Myocyte (in vitro differentiated cells): ENCODE data around the gene CORO1C. TPM values are rescaled to one million over a fixed set of nuclear protein-coding genes. Genes with fewer than 3 reads are reported as not detected.
"Not testable (repeated sequence)": the region's sequence is repeated elsewhere in the genome, so short reads cannot be mapped to it uniquely, and the experiment has no call there.

Experiments used
- DNase-seq: peaks from one replicate; pipeline ENCODE4 v3.0.0-alpha.2; 2012; ENCODE audit warnings: low read depth
- total RNA-seq: library from RNA; depleted of rRNA; stranded (reverse); fragments of >200 nt; gene quantifications from 2 replicates; pipeline ENCODE4 v1.2.3, GENCODE V29; 2014

CORO1C gene
- total RNA-seq, 1 donor from 2014 or later: 85.3 TPM

DNA sequence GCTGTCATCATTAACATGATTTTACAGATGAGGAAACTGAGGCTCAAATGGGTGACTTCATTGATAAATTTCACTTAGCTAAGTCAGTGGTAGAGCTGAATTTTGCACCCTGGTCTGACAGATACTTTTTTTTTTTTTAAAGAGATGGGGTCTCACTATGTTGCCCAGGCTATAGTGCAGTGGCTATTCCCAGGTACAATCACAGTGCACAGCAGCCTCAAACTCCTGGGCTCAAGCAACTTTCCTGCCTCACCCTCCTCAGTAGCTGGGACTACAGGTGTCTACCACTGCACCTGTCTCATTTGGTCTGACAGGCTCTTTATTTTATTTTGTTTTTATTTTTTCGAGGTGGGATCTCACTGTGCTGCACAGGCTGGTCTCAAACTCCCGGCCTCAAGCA lies 24.2 kb upstream of the CORO1C start:
- DNase-seq: no peak

DNA sequence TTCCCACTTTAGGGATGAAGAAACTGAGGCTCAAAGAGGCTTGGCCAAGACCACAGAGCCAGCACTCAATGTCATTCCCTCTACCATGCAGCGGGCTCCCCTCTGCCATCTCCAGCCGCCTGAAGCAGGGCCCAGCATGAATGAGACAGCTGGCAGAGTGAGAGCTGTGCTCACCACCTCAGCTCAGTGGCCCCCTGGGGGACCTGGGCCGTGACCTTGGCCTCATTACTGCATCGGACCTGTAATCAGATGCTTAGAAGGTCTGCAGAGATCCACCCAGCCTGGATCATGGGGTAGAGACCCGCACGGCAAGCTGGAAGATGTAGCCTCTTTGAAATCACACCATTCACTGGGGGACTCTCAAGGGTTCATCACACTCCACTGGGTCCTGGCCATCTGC lies 22.7 kb upstream of the CORO1C start:
- no peak for DNase-seq

DNA sequence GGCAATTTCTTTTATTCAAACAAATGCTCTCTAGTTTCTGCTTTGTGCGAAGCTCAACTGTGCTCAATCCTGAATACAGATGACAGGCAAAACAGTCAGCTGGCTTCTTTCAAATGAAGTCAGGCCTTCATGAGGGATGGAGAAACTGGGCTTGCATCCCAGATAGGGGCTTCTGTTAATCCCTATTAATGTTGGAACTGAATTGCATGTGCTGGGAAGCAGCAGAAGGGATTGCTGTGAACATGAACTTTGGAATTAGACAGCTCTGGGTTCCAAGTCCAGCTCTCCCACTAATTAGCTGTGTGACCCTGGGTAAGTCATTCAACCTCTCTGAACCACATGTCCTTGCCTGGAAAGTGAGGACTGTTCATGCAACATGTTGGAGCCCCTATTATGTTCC lies 21.1 kb upstream of the CORO1C start:
- no peak for DNase-seq

DNA sequence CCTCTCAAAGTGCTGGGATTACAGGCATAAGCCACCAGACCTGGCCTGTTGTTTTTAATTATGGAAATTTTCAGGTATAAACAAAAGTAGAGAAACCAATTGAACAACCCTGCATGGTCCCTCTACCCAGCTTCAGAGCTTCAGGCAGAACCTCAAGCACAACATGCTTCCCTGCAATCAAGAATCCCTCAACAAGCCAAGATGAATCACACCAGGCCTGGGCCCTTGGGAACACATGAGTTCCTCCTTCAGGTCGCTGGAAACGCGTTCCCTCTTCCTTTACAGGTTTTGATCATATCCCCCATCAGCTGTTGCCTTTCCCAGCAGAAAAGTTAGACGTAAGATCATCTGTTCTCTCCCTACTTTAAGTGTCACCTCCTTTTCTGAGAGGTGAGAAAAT lies 20.5 kb upstream of the CORO1C start:
- no peak for DNase-seq

DNA sequence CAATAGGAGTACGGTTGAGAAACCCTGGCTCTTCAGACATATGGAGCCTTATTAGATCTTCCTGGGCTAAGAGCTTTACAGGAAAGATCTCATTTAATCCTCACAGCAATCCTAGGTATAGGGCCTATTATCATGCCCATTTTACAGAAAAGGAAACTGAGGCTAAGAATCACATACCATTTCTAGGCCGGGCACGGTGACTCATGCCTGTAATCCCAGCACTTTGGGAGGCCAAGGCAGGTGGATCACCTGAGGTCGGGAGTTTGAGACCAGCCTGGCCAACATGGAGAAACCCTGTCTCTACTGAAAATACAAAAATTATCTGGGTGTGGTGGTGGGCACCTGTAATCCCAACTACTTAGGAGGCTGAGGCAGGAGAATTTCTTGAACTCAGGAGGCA lies 19.7 kb upstream of the CORO1C start:
- DNase-seq: not testable (repeated sequence)

DNA sequence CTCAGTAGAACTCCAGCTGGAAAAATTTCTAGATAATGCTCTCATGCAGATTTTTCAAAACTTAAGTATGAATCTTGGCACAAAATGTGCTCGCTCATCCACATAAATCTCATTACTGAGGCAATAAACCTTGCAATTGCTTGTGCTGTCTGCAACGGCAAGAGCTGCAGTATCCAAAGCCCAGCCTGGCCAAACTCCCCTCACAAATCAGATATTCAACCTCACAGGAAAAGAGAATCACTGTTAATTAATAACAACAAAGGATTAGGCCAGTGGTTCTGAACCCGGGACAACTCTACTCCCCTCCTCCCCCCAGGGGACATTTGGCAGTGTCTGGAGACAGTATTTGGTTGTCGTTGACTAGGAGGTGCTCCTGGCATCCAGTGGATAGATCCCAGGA lies 19.2 kb upstream of the CORO1C start:
- no peak for DNase-seq

DNA sequence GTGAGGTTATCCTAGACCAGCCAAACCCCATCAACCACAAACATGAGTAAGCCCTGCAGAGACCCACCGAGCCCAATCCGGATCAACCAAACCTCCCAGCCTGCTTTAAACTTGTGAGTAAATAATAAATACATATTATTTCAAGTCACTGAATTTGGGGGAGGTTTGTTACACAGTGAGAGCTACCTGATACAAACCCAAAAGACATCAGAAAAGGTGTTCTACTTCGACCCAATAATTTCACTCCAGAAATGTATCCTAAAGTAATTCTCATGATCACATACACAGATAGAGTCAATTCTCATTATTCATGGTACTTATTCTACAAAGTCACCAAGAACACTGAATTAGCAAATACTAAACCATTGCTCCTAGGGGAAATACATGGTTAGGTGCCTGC lies 16.2 kb upstream of the CORO1C start:
- DNase-seq: no peak

DNA sequence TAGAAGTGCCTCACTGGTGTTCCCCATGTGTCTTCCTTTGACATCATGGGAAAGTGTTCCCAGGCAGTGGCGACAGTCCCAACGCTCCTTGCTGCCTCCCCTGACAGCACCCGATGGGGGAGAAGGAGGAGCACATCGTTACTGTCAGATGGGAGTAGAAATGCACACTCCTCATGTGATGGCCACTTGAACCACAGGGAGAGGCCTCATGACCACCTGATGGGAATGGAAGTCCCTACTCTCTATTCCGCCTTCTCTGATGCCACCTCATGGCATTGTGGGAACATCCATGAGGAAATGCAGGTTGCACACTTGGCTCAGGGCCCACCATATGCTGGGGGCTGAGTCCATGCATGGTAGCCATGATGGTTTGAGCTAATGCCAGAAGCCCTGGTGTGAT lies 14.3 kb upstream of the CORO1C start:
- no peak for DNase-seq

DNA sequence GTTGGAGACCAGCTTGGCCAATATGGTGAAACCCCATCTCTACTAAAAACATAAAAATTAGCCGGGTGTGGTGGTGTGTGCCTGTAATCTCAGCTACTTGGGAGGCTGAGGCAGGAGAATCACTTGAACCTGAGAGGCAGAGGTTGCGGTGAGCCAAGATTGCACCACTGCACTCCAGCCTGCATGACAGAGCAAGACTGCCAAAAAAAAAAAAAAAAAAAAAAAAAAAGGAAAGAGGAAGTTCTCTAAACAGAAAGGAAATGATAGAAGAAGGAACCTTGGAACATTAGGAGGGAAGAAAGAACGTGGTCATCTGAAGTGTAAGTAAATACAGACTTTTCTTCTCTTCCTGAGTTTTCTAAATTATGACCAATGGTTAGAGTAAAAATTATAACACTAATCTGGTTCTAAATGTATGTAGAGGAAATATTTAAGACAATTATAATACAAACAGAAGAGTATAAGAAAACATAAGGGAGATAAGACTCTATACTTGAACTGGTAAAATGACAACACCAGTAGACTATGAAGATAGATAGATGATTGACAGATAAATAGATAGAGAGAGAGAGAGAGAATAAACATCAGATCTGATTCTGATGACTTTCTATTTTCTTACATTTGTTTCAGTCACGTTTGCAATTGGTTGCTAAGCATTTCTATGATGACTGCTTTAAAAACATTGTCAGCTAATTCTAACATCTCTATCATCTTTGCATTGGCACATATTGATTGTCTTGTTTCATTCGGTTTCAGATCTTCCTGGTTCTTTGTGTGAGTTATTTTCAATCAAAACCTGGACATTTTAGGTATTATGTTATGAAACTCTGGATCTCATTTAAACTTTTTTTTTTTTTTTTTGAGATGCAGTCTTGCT lies 12.9 kb upstream of the CORO1C start:
- DNase-seq: no peak

DNA sequence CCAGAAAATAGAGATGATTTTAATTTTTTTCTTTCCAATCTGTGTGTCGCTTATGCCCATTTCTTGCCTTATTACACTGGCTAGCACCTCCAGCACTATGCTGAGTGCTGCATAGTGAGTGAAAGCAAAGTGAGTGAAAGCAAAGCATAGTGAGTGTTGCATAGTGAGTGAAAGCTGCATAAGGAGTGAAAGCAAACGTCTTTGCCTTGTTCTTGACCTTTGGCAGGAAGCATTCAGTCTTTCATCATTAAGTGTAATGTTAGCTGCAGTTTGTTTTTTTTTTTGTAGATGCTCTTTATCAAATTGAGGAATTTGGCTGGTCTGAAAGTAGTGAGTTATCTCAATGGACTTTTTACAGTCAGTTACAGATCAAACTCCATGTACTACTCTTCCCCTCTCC lies 6.9 kb upstream of the CORO1C start:
- no peak for DNase-seq

DNA sequence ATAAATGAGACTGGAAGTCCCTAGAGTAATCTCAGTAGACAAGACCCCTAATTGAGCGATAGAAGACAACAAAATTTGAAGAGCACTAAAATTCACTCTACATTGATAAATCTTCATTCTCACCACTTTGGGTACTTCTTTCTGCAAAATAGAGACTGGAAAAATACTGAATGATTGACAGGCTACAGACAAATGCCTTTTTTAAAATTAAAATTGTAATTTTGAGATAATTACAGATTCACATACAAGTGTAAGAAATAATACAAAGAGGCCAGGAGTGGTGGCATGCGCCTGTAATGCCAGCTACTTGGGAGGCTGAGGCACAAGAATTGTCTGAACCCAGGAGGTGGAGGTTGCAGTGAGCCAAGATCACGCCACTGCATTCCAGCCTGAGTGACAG lies 4.5 kb upstream of the CORO1C start:
- DNase-seq: no peak

DNA sequence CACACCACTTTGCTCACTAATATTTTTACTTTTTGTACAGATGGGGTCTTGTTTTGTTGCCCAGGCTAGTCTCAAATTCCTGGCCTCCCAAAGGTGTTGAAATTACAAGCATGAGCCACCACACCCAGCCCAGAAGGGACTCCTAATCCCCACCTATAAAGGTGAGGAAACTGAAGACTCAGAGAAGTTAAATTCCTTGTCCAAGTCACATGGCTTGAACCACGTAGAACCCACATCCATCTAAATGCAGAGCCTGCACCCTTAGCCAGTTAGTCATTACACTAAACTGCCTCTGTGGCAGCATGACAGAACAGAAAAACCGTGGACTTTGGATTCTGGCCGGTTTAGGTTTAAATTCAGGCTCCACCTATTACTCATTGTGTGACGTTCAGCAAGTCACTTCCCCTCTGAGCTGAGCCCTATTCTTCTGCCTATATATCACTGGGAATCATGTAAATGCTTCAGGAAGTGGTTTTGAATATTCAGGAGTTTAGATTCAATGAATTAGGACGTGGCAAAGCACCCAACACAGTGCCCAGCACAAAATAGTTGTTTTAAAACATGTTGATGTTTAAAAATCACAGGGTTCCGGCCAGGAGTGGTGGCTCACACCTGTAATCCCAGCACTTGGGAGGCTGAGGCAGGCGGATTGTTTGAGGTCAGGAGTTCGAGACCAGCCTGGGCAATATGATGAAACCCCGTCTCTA lies 3.0 kb upstream of the CORO1C start:
- peak; percentile 26 for DNase-seq

DNA sequence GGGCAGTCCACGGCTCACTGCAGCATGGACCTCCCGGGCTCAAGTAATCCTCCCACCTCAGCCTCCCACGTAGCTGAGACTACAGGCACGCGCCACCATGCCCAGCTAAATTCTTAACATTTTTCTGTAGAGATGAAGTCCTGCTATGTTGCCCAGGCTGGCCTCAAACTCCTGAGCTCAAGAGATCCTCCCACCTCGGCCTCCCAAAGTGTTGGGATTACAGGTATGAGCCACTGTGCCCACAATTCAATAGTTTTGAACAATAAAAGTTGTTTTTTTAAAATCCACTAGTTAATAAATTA lies 1.9 kb upstream of the CORO1C start:
- DNase-seq: not testable (repeated sequence)

DNA sequence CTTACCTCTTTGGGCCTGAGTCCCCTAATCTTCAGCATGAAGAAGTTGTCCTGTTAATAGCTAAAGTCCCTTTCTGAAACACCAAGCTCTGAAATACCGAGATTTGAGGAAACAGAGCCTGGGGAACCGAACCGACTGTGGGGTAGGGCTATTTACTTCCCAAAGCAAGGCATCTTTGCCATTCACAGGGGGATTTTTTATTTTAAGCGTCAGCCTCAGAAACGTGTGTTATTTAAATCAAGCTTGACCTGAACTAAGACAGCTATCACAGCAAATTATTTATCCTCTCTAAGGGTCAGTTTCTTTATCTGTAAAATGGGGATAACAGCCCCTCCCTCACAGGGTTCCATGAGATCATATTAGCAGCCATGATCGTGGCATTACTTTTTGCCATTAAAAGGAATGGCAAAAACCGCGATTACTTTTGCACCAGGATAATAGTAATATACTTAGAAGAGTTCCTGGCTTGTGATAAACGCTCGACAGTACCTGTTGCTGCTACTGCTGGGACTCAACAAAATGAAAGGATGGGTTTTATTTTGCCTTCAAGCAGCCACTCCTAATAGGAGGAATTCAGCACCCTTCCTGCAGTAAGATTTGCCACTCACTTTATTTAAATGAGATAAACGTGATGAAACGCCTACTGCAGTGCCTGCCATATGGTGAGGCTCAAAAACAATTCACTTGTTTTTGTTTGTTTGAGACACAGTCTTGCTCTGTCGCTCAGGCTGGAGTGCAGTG lies 1.3 kb upstream of the CORO1C start:
- no peak for DNase-seq

DNA sequence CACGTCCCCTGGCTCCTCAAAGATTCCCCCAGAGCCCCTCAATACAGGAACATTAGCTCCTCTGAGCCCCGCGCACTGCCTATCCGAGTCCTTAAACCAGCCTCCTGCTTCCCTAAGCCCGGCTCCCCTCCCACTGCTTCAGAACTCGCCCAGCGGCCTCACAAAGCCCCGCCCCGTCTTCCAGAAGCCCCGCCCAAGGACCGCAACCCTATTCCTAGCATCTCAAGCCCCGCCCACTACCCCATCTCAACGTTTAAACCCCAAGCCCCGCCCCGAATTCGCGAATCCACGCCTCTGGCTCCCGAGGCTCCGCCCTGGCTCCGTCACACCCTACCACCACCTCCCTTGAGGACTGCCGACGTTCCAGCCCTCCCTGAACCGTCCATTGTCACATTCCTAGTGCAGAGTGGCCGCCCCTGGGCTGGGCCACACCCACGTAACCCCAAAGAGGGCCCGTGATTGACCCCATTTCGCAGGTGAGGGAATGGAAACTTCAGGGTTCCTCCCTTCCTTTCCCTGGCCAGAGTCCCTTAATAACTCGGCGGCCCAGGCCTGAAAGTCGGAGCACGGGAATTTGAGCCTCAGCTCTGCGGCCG lies 646 bp upstream of the CORO1C start:
- DNase-seq: peak; percentile 98

DNA sequence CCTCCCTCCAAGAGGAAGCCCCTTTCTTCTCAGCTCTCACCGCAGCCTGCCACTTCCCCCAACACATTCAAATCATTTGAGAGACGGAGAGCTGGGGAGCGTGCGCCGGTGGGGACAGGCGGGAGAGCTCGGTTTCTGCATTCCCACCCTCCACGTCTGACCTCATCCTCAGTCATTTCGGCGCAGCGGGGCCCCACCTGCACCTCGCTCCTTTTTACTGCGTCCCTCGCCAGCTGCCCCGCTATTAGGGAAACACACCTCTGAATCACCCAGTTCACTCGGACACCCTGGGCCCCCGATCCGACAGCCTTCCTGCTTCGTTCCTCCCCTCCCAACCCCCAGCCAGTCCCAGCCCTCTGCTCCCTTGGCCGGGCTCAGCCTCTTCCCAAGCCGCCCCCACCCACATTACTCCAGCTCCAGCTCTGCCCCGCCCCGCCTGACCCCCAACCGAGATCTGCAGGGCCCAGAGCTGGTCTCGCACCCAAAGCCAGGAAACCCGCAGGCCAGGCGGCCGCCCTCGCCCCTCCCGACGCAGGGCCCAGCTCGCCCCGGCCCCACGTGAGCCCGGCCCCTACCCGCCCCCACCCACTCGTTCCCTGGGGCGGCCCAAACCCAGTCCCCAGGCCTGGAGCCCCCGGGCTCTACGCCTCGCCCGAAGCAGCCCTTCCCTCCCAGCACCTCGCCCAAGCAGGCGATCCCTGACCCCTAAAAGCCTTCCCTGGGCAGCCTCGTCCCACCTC lies 783 bp downstream of the CORO1C start:
- peak; percentile 86 for DNase-seq

DNA sequence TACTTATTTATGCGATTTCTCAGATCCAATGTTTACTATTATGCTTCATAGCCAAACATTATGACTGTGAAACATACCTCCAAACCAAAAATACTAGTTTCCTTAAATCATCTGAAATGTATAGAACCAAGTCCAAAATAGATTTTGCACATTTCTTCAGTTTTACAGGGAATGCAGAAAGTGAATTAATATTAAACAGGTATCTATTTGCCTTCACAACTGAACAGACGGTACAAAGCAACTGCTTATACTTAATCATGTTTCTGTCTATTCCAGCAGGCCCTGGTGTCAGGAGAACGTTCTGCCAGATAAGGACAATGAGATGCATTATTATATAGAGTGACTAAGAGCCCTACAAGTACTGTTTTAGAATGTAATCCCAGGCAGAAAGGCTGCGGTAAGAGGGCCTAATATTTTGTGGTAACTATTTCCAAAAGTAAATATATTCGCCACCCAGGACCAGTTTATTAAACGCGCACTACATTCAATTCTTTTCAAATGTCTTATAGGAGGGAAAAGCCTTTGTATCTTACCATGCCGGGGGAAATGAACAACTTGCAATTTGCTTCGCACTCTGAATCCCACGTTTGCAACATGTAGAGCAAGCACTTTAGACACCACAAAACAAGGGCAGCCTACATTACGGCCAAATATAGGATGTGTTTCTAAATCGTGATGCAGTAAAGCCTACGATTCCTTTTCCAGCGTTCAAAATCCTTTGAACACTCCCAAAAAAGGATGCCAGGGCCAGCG lies 1.5 kb downstream of the CORO1C start:
- DNase-seq: peak; percentile 48

DNA sequence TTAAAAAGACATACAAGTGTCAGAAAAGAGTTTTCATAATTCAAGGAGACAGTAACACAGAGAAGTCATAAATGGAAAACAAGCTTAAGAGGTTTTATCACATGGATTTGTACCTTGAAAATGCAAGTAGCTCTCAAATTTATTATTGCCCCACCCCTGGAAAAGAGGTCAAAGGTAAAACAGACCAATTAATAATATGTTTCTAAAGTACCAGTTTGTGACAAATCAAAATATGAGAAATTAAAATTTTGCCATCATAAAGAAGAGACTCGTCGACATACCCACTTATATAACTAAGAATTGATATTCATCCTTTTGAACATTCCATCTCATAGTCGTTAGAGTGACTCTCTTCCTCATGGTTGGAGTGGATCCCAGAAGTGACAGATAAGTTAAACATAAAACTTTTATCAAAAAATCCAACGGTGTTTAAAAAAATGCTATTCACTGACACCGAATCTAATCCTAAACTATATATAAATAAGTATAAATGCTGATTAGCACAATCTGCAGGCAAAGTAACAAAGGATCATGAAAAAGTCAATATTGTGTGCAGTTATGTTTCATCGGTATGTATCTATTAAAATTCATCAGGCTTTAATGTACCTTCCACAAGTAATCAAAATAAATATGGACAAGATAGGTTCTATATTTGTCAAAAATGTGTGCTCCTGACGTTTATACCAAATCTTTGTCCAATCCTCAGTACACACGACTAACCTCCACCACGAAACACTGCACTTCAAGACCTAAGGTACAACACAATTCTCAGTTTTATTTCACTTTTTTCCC lies 2.3 kb downstream of the CORO1C start:
- peak; percentile 24 for DNase-seq
